VCaP (cell line): ENCODE measurements around the gene KLK11.

ENCODE experiments used
- H3K27ac ChIP-seq: fragments of 450-650 bp; 2 replicates; pipeline ENCODE4 v1.5.1; 2017
- TF ChIP-seq, protein P1 (sequence below): fragments of 450-650 bp; conservative IDR thresholded peaks from 2 replicates; pipeline ENCODE4 v1.5.1; 2017; ENCODE audit warnings: mild to moderate bottlenecking, moderate library complexity

The KLK11 gene, protein sequence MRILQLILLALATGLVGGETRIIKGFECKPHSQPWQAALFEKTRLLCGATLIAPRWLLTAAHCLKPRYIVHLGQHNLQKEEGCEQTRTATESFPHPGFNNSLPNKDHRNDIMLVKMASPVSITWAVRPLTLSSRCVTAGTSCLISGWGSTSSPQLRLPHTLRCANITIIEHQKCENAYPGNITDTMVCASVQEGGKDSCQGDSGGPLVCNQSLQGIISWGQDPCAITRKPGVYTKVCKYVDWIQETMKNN

DNA sequence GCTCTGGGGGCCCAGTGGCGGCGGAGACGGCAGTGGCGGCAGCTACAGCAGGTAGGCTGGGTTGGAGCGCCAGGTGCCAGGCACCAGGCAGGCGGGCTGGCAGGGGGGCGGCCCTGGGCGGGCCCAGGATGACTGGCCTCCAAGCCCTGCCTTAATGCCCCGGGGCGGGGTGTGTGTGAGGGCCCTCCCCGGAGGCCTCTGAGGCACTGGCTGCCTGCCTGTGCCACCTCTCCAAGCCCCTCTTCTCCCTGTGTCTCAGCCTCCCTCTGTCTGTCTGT is at the start of gene KLK11:
TSS of gene KLK11 (minus strand) at position 63 of the 278 bp plus-strand sequence. CDS start 985 bp downstream, outside the sequence.
- no peak within 1 kb of the TSS for H3K27ac ChIP-seq

DNA sequence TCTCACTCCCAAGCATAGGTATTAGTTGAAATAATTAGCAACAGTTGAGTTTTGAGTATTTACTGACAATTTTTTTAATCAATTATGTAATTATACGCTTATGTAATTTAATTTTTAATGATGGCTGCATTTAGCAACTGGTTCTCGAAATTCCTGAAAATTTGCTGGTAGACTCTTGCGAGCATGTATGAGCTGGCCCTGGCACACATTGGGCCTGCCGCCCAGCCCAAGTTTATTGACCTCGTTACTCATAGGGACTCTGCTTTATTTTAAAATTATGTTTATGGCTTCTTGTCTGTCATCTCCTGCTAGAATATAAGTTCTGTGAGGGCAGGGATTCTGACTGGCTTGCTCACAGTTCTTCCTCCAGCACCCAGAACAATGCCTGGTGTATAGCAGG is 49.6 kb upstream of the KLK11 start:
- no peak overlapping the region for H3K27ac ChIP-seq
- TF ChIP-seq, protein P1, sequence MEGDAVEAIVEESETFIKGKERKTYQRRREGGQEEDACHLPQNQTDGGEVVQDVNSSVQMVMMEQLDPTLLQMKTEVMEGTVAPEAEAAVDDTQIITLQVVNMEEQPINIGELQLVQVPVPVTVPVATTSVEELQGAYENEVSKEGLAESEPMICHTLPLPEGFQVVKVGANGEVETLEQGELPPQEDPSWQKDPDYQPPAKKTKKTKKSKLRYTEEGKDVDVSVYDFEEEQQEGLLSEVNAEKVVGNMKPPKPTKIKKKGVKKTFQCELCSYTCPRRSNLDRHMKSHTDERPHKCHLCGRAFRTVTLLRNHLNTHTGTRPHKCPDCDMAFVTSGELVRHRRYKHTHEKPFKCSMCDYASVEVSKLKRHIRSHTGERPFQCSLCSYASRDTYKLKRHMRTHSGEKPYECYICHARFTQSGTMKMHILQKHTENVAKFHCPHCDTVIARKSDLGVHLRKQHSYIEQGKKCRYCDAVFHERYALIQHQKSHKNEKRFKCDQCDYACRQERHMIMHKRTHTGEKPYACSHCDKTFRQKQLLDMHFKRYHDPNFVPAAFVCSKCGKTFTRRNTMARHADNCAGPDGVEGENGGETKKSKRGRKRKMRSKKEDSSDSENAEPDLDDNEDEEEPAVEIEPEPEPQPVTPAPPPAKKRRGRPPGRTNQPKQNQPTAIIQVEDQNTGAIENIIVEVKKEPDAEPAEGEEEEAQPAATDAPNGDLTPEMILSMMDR = no peak

More for the DNA sequence above, at the start of gene KLK11:
- TF ChIP-seq, protein P1 = no peak

DNA sequence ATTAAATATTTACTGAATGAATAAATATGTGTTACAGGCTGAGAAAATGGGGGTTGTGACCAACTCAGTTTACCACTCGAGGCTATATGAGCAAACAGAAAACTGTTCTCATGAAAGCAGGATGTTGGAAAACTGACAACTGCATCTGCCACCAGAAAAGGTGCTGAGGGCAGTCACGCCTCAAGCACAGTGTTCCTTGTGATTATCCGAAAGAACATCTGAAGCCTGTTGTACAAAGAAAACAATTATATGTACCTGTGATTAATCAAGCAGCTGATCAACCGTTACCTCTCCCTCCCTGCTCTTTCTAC is 44.6 kb upstream of the KLK11 start:
- TF ChIP-seq, protein P1 = no peak
- H3K27ac ChIP-seq = peak overlapping the region; percentile 87

DNA sequence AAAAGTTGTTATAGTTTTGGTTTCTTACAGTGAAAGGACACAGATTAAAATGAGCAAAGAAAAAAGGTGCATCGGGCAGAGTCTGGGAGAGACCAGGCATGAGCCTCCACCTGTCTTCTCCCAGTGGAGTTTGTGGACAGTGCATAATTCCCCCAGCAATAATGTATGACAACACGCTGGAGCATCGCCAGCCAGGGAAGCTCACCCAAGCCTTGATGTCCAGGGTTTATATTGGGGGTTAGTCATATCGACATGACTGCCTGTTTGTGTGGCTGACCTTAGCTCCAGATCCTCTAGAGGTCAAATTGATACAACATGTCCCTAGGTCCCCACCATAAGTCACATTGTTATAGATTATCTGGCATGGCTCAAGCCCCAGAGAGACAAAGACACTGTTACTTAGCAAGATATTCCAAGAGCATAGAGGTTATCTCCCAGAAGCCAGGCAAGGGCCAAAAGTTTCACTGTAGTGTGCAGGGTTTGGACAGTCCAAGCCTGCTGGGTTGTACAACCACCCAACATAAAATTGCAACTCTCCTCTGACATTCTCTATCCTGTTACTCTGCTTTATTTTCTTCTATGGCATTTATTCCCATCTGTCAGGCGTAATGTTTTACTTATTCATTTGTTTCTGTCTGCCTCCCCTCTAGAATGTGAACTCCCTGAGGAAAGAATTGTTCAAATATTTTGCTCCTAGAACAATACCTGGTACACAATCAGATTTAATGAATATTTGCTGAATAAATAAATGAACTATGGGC is 44.1 kb upstream of the KLK11 start:
- peak overlapping the region; percentile 87 for H3K27ac ChIP-seq
- TF ChIP-seq, protein P1 = no peak

DNA sequence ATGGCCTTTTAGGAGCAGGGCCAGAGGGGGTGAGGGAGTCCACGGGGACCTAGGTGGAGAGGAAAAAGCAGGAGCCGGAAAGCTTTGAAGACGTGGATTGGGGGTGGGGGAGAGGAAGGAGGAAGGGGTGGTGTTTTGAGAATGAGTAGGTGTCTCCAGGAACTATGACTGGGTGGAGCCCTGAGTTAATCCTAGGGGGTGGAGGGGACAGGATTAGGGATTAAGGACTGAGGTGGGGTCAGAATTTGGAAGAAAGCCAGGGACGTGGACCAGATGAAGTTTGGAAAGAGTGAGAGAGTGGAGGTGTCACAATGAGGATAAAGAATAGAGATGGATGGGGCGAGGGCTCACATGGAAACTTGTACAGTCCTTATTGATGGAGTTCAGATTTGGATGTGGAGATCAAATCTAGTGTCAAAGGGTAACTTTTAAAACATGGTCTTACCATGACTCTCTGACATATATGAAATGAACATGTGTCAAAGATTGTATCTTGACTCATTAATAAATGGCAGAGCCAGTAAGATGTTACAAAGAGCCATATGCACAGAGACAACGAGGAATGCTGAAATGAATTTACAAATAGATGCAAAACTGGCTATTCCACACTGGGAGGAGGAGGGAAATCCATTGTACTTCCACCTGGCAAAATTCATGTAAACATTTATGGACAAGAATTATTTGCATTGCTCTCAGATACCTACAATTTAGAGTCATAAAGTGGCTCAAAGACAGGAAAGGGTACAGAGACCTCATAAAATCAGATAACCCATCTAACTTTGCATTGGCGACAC is 40.2 kb upstream of the KLK11 start:
- peak overlapping the region; percentile 56 for H3K27ac ChIP-seq
- TF ChIP-seq, protein P1 = no peak

DNA sequence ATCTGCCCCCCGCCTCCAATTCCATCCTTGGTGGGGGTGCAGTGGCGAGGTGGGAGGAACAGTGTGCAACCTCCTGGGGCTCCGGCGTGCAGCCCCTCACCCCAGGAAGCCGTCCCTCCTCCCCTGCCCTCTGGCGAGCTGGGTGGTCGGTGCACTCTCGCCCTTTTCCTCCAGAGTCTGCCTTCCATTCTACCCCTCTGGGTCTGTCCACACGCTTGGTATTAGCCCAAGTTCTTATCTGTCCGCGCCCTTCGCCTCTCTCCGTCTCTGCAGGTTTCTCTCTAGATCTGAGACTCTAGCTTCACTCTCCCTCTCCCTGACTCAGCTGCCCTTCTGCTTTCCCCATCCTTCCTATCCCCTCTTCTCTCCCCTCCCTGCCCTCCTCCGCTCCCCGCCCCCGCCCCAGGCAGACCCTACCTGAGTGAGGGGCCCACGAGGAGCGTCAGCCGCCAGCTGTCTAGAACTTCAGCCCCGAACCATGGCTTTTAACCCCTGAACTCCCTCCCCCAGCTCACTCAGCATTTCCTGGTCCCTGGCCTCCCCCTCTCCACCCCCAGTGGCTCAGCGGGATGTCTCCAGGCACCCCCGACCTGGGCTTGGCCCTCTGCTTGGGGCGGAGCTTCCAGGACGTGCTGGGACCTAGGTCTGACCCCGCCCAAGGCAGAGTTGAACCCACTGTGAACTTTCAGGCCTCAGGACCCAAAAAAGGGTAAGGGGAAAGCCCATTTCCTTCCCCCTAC is 39.0 kb upstream of the KLK11 start:
- TF ChIP-seq, protein P1 = no peak
- H3K27ac ChIP-seq = peak overlapping the region; percentile 56; the same call in 1 of the 2 replicates
